BLaER1 (cell line): ENCODE measurements around the gene LBHD1.
"Not testable (repeated sequence)": the region's sequence is repeated elsewhere in the genome, so short reads cannot be mapped to it uniquely, and the experiment has no call there.

ENCODE experiments used
- H3K27ac ChIP-seq: shearing (Covaris generic); formaldehyde crosslinking; 2 replicates; pipeline ENCODE4 v1.8.1; 2022
- H3K27me3 ChIP-seq: shearing (Covaris generic); formaldehyde crosslinking; 2 replicates; pipeline ENCODE4 v1.8.1; 2022
- H3K36me3 ChIP-seq: shearing (Covaris generic); formaldehyde crosslinking; 2 replicates; pipeline ENCODE4 v1.8.1; 2022
- H3K4me1 ChIP-seq: shearing (Covaris generic); formaldehyde crosslinking; 2 replicates; pipeline ENCODE4 v1.8.1; 2022
- H3K4me2 ChIP-seq: shearing (Covaris generic); formaldehyde crosslinking; 2 replicates; pipeline ENCODE4 v1.8.1; 2022
- H3K4me3 ChIP-seq: shearing (Covaris generic); formaldehyde crosslinking; 2 replicates; pipeline ENCODE4 v1.8.1; 2022
- H3K9ac ChIP-seq: shearing (Covaris generic); formaldehyde crosslinking; 2 replicates; pipeline ENCODE4 v1.8.1; 2022
- H3K9me3 ChIP-seq: shearing (Covaris generic); formaldehyde crosslinking; 2 replicates; pipeline ENCODE4 v1.8.1; 2022
- H4K20me1 ChIP-seq: shearing (Covaris generic); formaldehyde crosslinking; 2 replicates; pipeline ENCODE4 v1.8.1; 2022
- Cebpa-rat ChIP-seq: shearing (Covaris generic); IDR thresholded peaks from 2 replicates; pipeline ENCODE4 v1.8.1; 2022

The LBHD1 gene

GRCh38 chr11:62678433-62678769, 6.3 kb upstream of the LBHD1 start:
- H3K9ac ChIP-seq: peak overlapping the region; percentile 93
- H3K4me2 ChIP-seq: peak overlapping the region; percentile 94
- H3K27ac ChIP-seq: peak overlapping the region; percentile 92
- peak overlapping the region; percentile 99 for H3K4me3 ChIP-seq
- no peaks in the 10 kb centered on the region for H3K27me3 ChIP-seq
- H4K20me1 ChIP-seq: peaks cover 28% of the 10 kb centered on the region
- H3K4me1 ChIP-seq: peaks cover 48% of the 10 kb centered on the region
- H3K36me3 ChIP-seq: peaks cover 46% of the 10 kb centered on the region
- H3K9me3 ChIP-seq: no peaks in the 10 kb centered on the region
- TF ChIP-seq Cebpa-rat: no peak

GRCh38 chr11:62677714-62678113, 5.6 kb upstream of the LBHD1 start:
- TF ChIP-seq Cebpa-rat: no peak
- no peaks in the 10 kb centered on the region for H3K27me3 ChIP-seq
- peaks cover 54% of the 10 kb centered on the region for H3K4me1 ChIP-seq
- H3K4me2 ChIP-seq: peak overlapping the region; percentile 94
- peaks cover 34% of the 10 kb centered on the region for H4K20me1 ChIP-seq
- peak overlapping the region; percentile 99 for H3K4me3 ChIP-seq
- no peaks in the 10 kb centered on the region for H3K9me3 ChIP-seq
- H3K9ac ChIP-seq: peak overlapping the region; percentile 93
- no peak overlapping the region; the same call in 1 of the 2 replicates for H3K27ac ChIP-seq
- peaks cover 53% of the 10 kb centered on the region for H3K36me3 ChIP-seq

- Histone ChIP-seq H3K4me2 (peak overlapping the region; percentile 94), H3K9me3 (no peaks in the 10 kb centered on the region), H3K27ac (no peak overlapping the region; the same call in 1 of the 2 replicates), H4K20me1 (peaks cover 38% of the 10 kb centered on the region), H3K4me3 (peak overlapping the region; percentile 99), H3K27me3 (no peaks in the 10 kb centered on the region), H3K9ac (peak overlapping the region; percentile 93), H3K4me1 (peaks cover 60% of the 10 kb centered on the region), H3K36me3 (peaks cover 54% of the 10 kb centered on the region)
- no peak for TF ChIP-seq Cebpa-rat
These were observed 5.1 kb upstream of the LBHD1 start for GRCh38 chr11:62677156-62677555.

GRCh38 chr11:62676698-62677097, 4.6 kb upstream of the LBHD1 start:
- H3K4me2 ChIP-seq: 0 out of 2 replicates have a peak overlapping the region, but pooled peaks have one; percentile 94
- peaks cover 60% of the 10 kb centered on the region for H3K4me1 ChIP-seq
- H3K27me3 ChIP-seq: no peaks in the 10 kb centered on the region
- peaks cover 38% of the 10 kb centered on the region for H4K20me1 ChIP-seq
- no peak overlapping the region for H3K4me3 ChIP-seq
- no peak for TF ChIP-seq Cebpa-rat
- peaks cover 54% of the 10 kb centered on the region for H3K36me3 ChIP-seq
- H3K27ac ChIP-seq: no peak overlapping the region
- H3K9ac ChIP-seq: peak overlapping the region; percentile 93; the same call in 1 of the 2 replicates
- H3K9me3 ChIP-seq: no peaks in the 10 kb centered on the region

- not testable (repeated sequence) for H3K4me2 ChIP-seq, H3K9ac ChIP-seq, H3K27me3 ChIP-seq, H3K27ac ChIP-seq, H3K9me3 ChIP-seq, H3K4me3 ChIP-seq
- Histone ChIP-seq H3K36me3 (peaks cover 54% of the 10 kb centered on the region), H4K20me1 (peaks cover 38% of the 10 kb centered on the region), H3K4me1 (peaks cover 56% of the 10 kb centered on the region)
These were observed 3.3 kb upstream of the LBHD1 start for GRCh38 chr11:62675415-62675814.

- H3K27me3 ChIP-seq: no peaks in the 10 kb centered on the region
- H3K36me3 ChIP-seq: peaks cover 63% of the 10 kb centered on the region
- peak overlapping the region; percentile 87; the same call in 1 of the 2 replicates for H3K4me3 ChIP-seq
- peak overlapping the region; percentile 95; the same call in 1 of the 2 replicates for H3K9ac ChIP-seq
- no peak overlapping the region for H3K27ac ChIP-seq
- H4K20me1 ChIP-seq: peaks cover 37% of the 10 kb centered on the region
- H3K4me2 ChIP-seq: peak overlapping the region; percentile 91
- no peak for TF ChIP-seq Cebpa-rat
- no peaks in the 10 kb centered on the region for H3K9me3 ChIP-seq
- peaks cover 59% of the 10 kb centered on the region for H3K4me1 ChIP-seq
These were observed 1.1 kb upstream of the LBHD1 start for GRCh38 chr11:62673196-62673525.

- H3K27ac ChIP-seq: peak overlapping the region; percentile 86
- peaks cover 61% of the 10 kb centered on the region for H3K36me3 ChIP-seq
- peak overlapping the region; percentile 95 for H3K9ac ChIP-seq
- peaks cover 31% of the 10 kb centered on the region for H4K20me1 ChIP-seq
- H3K27me3 ChIP-seq: no peaks in the 10 kb centered on the region
- TF ChIP-seq Cebpa-rat: no peak
- H3K4me2 ChIP-seq: peak overlapping the region; percentile 91
- peak overlapping the region; percentile 87 for H3K4me3 ChIP-seq
- H3K4me1 ChIP-seq: peaks cover 62% of the 10 kb centered on the region
- H3K9me3 ChIP-seq: no peaks in the 10 kb centered on the region
These were observed 845 bp downstream of the LBHD1 start for GRCh38 chr11:62671236-62671607.

- H3K4me2 ChIP-seq: peak overlapping the region; percentile 91
- H3K9ac ChIP-seq: 0 out of 2 replicates have a peak overlapping the region, but pooled peaks have one; percentile 5
These were observed 2.5 kb downstream of the LBHD1 start for GRCh38 chr11:62669420-62670161.

GRCh38 chr11:62667460-62667859, 4.6 kb downstream of the LBHD1 start:
- no peak overlapping the region for H3K27ac ChIP-seq
- peak overlapping the region; percentile 97 for H3K4me2 ChIP-seq
- no peak for TF ChIP-seq Cebpa-rat
- H3K9ac ChIP-seq: peak overlapping the region; percentile 97
- H3K9me3 ChIP-seq: no peaks in the 10 kb centered on the region
- H3K36me3 ChIP-seq: peaks cover 35% of the 10 kb centered on the region
- 0 out of 2 replicates have a peak overlapping the region, but pooled peaks have one; percentile 96 for H3K4me3 ChIP-seq
- peaks cover 57% of the 10 kb centered on the region for H3K4me1 ChIP-seq
- H3K27me3 ChIP-seq: no peaks in the 10 kb centered on the region
- peaks cover 17% of the 10 kb centered on the region for H4K20me1 ChIP-seq

More at GRCh38 chr11:62669420-62670161, 2.5 kb downstream of the LBHD1 start:
- Histone ChIP-seq H3K4me3 (no peak overlapping the region), H3K27me3 (no peaks in the 10 kb centered on the region), H3K9me3 (no peaks in the 10 kb centered on the region), H3K27ac (no peak overlapping the region), H4K20me1 (peaks cover 31% of the 10 kb centered on the region), H3K36me3 (peaks cover 47% of the 10 kb centered on the region), H3K4me1 (peaks cover 66% of the 10 kb centered on the region)
- no peak for TF ChIP-seq Cebpa-rat

GRCh38 chr11:62666259-62666926, 5.7 kb downstream of the LBHD1 start:
- peaks cover 55% of the 10 kb centered on the region for H3K4me1 ChIP-seq

More at GRCh38 chr11:62666259-62666926, 5.7 kb downstream of the LBHD1 start:
- H3K9me3 ChIP-seq: no peaks in the 10 kb centered on the region
- H3K9ac ChIP-seq: peak overlapping the region; percentile 97
- peak overlapping the region; percentile 92 for H3K27ac ChIP-seq
- H3K4me2 ChIP-seq: peak overlapping the region; percentile 97
- TF ChIP-seq Cebpa-rat: no peak
- H4K20me1 ChIP-seq: peaks cover 16% of the 10 kb centered on the region
- peak overlapping the region; percentile 96 for H3K4me3 ChIP-seq
- peaks cover 46% of the 10 kb centered on the region for H3K36me3 ChIP-seq
- no peaks in the 10 kb centered on the region for H3K27me3 ChIP-seq
